Measurements from ENCODE around the gene ARL6IP1. TPM values are rescaled to one million over a fixed set of nuclear protein-coding genes. Genes with fewer than 3 reads are reported as not detected.

ARL6IP1 gene
- total and polyA plus RNA-seq, 4 donors, result 99.0 to 260 (median 184) TPM

- TF ChIP-seq CTCF (IDR thresholded peaks at IDR 0.05; ENCODE audit: low read depth, low read length, missing input control) (no peak), FOXA1 (IDR thresholded peaks at IDR 0.05) (no peak), YY1 (IDR thresholded peaks at IDR 0.05) (no peak), HNF4G (IDR thresholded peaks at IDR 0.05) (no peak), MAX (IDR thresholded peaks at IDR 0.05) (no peak), ATF3 (IDR thresholded peaks at IDR 0.05) (no peak), TAF1 (conservative IDR thresholded peaks at IDR 0.05) (no peak), SP1 (IDR thresholded peaks at IDR 0.05) (no peak), GABPA (IDR thresholded peaks at IDR 0.05 in 1 of 2, conservative IDR thresholded peaks at IDR 0.05 in 1 of 2) (no peak)
These were observed 1.1 kb downstream of the ARL6IP1 start (continued) for GRCh38 chr16:18800293-18800692.

- Histone ChIP-seq H3K27ac (ENCODE audit: low read depth in 1 of 2, low read length in 2 of 2) (no peak overlapping the region), H3K9me3 (ENCODE audit: control insufficient read depth in 4 of 4, low read length in 3 of 4) (no peaks in the 10 kb centered on the region), H3K36me3 (ENCODE audit: control insufficient read depth in 4 of 4, insufficient read depth in 3 of 4, low read depth in 1 of 4, low read length in 3 of 4) (peaks cover 2 to 17% (median 8%) of the 10 kb centered on the region in 4 donors), H3K9ac (ENCODE audit: low read depth in 1 of 2, low read length in 2 of 2) (peak overlapping the region; percentile 83 to 89), H3K4me1 (ENCODE audit: control insufficient read depth in 4 of 4, insufficient read depth in 4 of 4, low read length in 3 of 4) (peaks cover 8 to 36% (median 27%) of the 10 kb centered on the region in 4 donors), H3K27me3 (ENCODE audit: control insufficient read depth in 4 of 4, insufficient read depth in 4 of 4, low read length in 3 of 4) (no peaks in the 10 kb centered on the region), H3K4me3 (ENCODE audit: low read depth in 1 of 3, low read length in 3 of 3) (peak overlapping the region in 2 of 3 donors; percentile 57 to 92)
- 60% methylated on average over 3 of the region's 3 CpGs for WGBS
- no peak for DNase-seq (ENCODE audit: low spot score)
- TF ChIP-seq SP1 (IDR thresholded peaks at IDR 0.05) (no peak), EGR1 (IDR thresholded peaks at IDR 0.05; ENCODE audit: low read depth in 2 of 2) (no peak), TAF1 (conservative IDR thresholded peaks at IDR 0.05) (no peak), CTCF (IDR thresholded peaks at IDR 0.05; ENCODE audit: low read depth, low read length, missing input control) (no peak), ZBTB33 (IDR thresholded peaks at IDR 0.05) (no peak), YY1 (IDR thresholded peaks at IDR 0.05) (no peak), FOXA1 (IDR thresholded peaks at IDR 0.05) (no peak), FOXA2 (IDR thresholded peaks at IDR 0.05) (no peak), ATF3 (IDR thresholded peaks at IDR 0.05) (no peak)
These were observed 1.8 kb downstream of the ARL6IP1 start for GRCh38 chr16:18799500-18799899.

GRCh38 chr16:18797746-18798145, 3.6 kb downstream of the ARL6IP1 start:
- TF ChIP-seq FOXA2 (IDR thresholded peaks at IDR 0.05) (no peak), FOXA1 (IDR thresholded peaks at IDR 0.05) (no peak), HNF4G (IDR thresholded peaks at IDR 0.05) (no peak), TAF1 (conservative IDR thresholded peaks at IDR 0.05) (no peak), EGR1 (IDR thresholded peaks at IDR 0.05; ENCODE audit: low read depth in 2 of 2) (no peak), NR2F2 (IDR thresholded peaks at IDR 0.05) (no peak), ZBTB33 (IDR thresholded peaks at IDR 0.05) (no peak), REST (IDR thresholded peaks at IDR 0.05) (no peak), HNF4A (conservative IDR thresholded peaks at IDR 0.05) (no peak)
- H3K27me3 ChIP-seq (ENCODE audit: control insufficient read depth in 4 of 4, insufficient read depth in 4 of 4, low read length in 3 of 4), result no peaks in the 10 kb centered on the region
- H3K36me3 ChIP-seq (ENCODE audit: control insufficient read depth in 4 of 4, insufficient read depth in 3 of 4, low read depth in 1 of 4, low read length in 3 of 4), result peaks cover 2 to 24% (median 16%) of the 10 kb centered on the region in 4 donors
- WGBS, result 55% methylated on average over 4 of the region's 4 CpGs
- H3K4me1 ChIP-seq (ENCODE audit: control insufficient read depth in 4 of 4, insufficient read depth in 4 of 4, low read length in 3 of 4), result peaks cover 9 to 39% (median 26%) of the 10 kb centered on the region in 4 donors
- DNase-seq (ENCODE audit: low spot score), result no peak
- no peaks in the 10 kb centered on the region for H3K9me3 ChIP-seq (ENCODE audit: control insufficient read depth in 4 of 4, low read length in 3 of 4)
- H3K27ac ChIP-seq (ENCODE audit: low read depth in 1 of 2, low read length in 2 of 2), result no peak overlapping the region
- no peak overlapping the region for H3K9ac ChIP-seq (ENCODE audit: low read depth in 1 of 2, low read length in 2 of 2)
- no peak overlapping the region for H3K4me3 ChIP-seq (ENCODE audit: low read depth in 1 of 3, low read length in 3 of 3)

All from liver (tissue), 9 donors.